SU-DHL-6 (cell line): Measurements from ENCODE around the gene YWHAQ.

ENCODE experiments used
- CTCF ChIP-seq: fragments of 200-600 bp; sonication (generic); IDR thresholded peaks from one replicate; pipeline ENCODE4 v1.5.1; 2017; ENCODE audit warnings: antibody characterized with exemption, mild to moderate bottlenecking, low read length, moderate library complexity; ENCODE audit not compliant: insufficient read depth, poor library complexity, severe bottlenecking
- EZH2phosphoT487 ChIP-seq: fragments of 200-600 bp; sonication (generic), shearing (Covaris generic); conservative IDR thresholded peaks from 2 replicates; pipeline ENCODE4 v1.6.1; 2018; ENCODE audit warnings: mild to moderate bottlenecking, antibody characterized with exemption, low read length, moderate library complexity, mixed read lengths

GRCh38 chr2:9549420-9549819 lies 81.4 kb downstream of the YWHAQ start:
- no peak for TF ChIP-seq CTCF
- TF ChIP-seq EZH2phosphoT487, result no peak
